ENCODE results near the gene CMAS.

DNA sequence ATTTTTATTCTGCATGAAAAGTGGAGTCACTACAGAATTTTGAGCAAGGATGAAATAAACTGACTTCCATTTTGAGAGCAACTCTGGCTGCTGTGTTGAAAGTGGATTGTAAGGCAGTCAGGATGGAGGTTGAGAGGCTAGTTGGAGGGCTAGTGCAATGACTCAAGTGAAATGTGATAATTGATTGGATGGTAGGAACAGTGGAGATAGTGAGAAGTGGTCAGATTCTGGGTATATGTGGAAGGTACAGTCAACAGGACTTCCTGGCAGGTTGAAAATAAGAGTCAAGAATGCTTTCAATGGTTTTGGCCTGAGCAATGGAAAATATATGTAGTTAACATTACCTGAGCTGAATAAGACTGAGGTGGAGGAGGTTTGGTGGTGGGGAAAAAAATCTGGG, 29.0 kb upstream of the CMAS start:
- TF ChIP-seq, protein P1, sequence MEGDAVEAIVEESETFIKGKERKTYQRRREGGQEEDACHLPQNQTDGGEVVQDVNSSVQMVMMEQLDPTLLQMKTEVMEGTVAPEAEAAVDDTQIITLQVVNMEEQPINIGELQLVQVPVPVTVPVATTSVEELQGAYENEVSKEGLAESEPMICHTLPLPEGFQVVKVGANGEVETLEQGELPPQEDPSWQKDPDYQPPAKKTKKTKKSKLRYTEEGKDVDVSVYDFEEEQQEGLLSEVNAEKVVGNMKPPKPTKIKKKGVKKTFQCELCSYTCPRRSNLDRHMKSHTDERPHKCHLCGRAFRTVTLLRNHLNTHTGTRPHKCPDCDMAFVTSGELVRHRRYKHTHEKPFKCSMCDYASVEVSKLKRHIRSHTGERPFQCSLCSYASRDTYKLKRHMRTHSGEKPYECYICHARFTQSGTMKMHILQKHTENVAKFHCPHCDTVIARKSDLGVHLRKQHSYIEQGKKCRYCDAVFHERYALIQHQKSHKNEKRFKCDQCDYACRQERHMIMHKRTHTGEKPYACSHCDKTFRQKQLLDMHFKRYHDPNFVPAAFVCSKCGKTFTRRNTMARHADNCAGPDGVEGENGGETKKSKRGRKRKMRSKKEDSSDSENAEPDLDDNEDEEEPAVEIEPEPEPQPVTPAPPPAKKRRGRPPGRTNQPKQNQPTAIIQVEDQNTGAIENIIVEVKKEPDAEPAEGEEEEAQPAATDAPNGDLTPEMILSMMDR (conservative IDR thresholded peaks at IDR 0.05 in 1 of 2, IDR thresholded peaks at IDR 0.05 in 1 of 2; ENCODE audit: low read depth in 1 of 2, low read length in 2 of 2), result no peak
- no peak for TF ChIP-seq EZH2 (IDR thresholded peaks at IDR 0.05; ENCODE audit: low read length, missing control alignments)
